Calu3 (cell line): Measurements from ENCODE around the gene SLC6A19. TPM values are rescaled to one million over a fixed set of nuclear protein-coding genes. Genes with fewer than 3 reads are reported as not detected.

ENCODE experiments used
- BruUV-seq: library from RNA; stranded (reverse); fragments of 400-500 nt; replicated peaks from 2 replicates; lab custom pipeline; 2021; lab: Mats Ljungman, UMichigan
- CTCF ChIA-PET: fragments of 300-600 bp; sonication (Branson Sonifier 250); formaldehyde crosslinking; loops from one replicate; lab custom pipeline; 2022; ENCODE audit warnings: antibody characterized with exemption; lab: Charles Lee
- DNase-seq: peaks from one replicate; pipeline ENCODE4 v3.0.0; 2022
- H3K27ac Mint-ChIP-seq: one replicate; pipeline ENCODE4 v1.8.0; 2022; ENCODE audit warnings: mixed read lengths; ENCODE audit not compliant: unreplicated experiment
- H3K27me3 Mint-ChIP-seq: one replicate; pipeline ENCODE4 v1.8.0; 2022; ENCODE audit warnings: mixed read lengths; ENCODE audit not compliant: unreplicated experiment
- H3K36me3 Mint-ChIP-seq: one replicate; pipeline ENCODE4 v1.8.0; 2022; ENCODE audit warnings: mild to moderate bottlenecking, moderate library complexity, mixed read lengths; ENCODE audit not compliant: insufficient read depth, unreplicated experiment
- H3K4me1 Mint-ChIP-seq: one replicate; pipeline ENCODE4 v1.8.0; 2022; ENCODE audit warnings: mild to moderate bottlenecking, low read depth, mixed read lengths; ENCODE audit not compliant: unreplicated experiment
- H3K4me3 Mint-ChIP-seq: one replicate; pipeline ENCODE4 v1.8.0; 2022; ENCODE audit warnings: mild to moderate bottlenecking, low read depth, moderate library complexity, mixed read lengths; ENCODE audit not compliant: unreplicated experiment
- H3K9me3 Mint-ChIP-seq: one replicate; pipeline ENCODE4 v1.8.0; 2022; ENCODE audit warnings: low read depth, mixed read lengths; ENCODE audit not compliant: unreplicated experiment
- CTCF ChIP-seq: fragments of 200-600 bp; IDR thresholded peaks from one replicate; pipeline ENCODE4 v1.8.0; 2022; ENCODE audit warnings: antibody characterized with exemption; ENCODE audit not compliant: unreplicated experiment
- intact Hi-C: fragments of 100-400 bp; cut with micrococcal nuclease; formaldehyde crosslinking; loops from one replicate; pipeline ENCODE4 v1.10.0; 2022; ENCODE audit not compliant: unreplicated experiment
- total RNA-seq: library from RNA; stranded (reverse); gene quantifications from 2 replicates; pipeline ENCODE4 v1.2.3, GENCODE V29; 2022

SLC6A19 gene
- total RNA-seq, 1 experiment from 2014 or later = not detected

- Mint-ChIP-seq H3K4me1 (no peaks in the 10 kb centered on the region), H3K9me3 (no peaks in the 10 kb centered on the region), H3K36me3 (no peaks in the 10 kb centered on the region), H3K27me3 (peaks cover 38% of the 10 kb centered on the region), H3K27ac (no peak overlapping the region), H3K4me3 (no peak overlapping the region)
- CTCF ChIA-PET = no interaction called here
- BruUV-seq = no TSS peak
- TF ChIP-seq CTCF = no peak
- intact Hi-C loops = loop anchor here (10.0 kb wide), 1 partner anchor 151 kb away; no protein-coding TSS in a partner anchor
- no peak for DNase-seq
Measured at GRCh38 chr5:1203311-1203967, 2.0 kb downstream of the SLC6A19 start.

- no peak for DNase-seq
- Mint-ChIP-seq H3K27ac (no peak overlapping the region), H3K27me3 (peaks cover 45% of the 10 kb centered on the region), H3K4me1 (no peaks in the 10 kb centered on the region), H3K9me3 (no peaks in the 10 kb centered on the region), H3K4me3 (no peak overlapping the region), H3K36me3 (no peaks in the 10 kb centered on the region)
- CTCF ChIA-PET = interaction anchor here (1.0 to 1.4 kb wide), 3 partner anchors 19 to 30 kb away, joined by 3 to 4 read pairs (median 3); no protein-coding TSS in a partner anchor
- no TSS peak for BruUV-seq
- intact Hi-C loops = loop anchor here (10.0 kb wide), 1 partner anchor 151 kb away; no protein-coding TSS in a partner anchor
- TF ChIP-seq CTCF = no peak
Measured at GRCh38 chr5:1203968-1204692, 2.7 kb downstream of the SLC6A19 start.

GRCh38 chr5:1204693-1205242, 3.4 kb downstream of the SLC6A19 start:
- BruUV-seq = no TSS peak
- Mint-ChIP-seq H3K36me3 (no peaks in the 10 kb centered on the region), H3K9me3 (no peaks in the 10 kb centered on the region), H3K27ac (no peak overlapping the region), H3K4me1 (no peaks in the 10 kb centered on the region), H3K27me3 (peaks cover 51% of the 10 kb centered on the region), H3K4me3 (no peak overlapping the region)
- peak; percentile 33 for TF ChIP-seq CTCF
- intact Hi-C loops = loop anchor here (10.0 kb wide), 1 partner anchor 150 kb away; no protein-coding TSS in a partner anchor
- DNase-seq = peak; percentile 25
- CTCF ChIA-PET = interaction anchor here (1.0 to 1.4 kb wide), 3 partner anchors 19 to 30 kb away, joined by 3 to 4 read pairs (median 3); no protein-coding TSS in a partner anchor

GRCh38 chr5:1205255-1206180, 4.1 kb downstream of the SLC6A19 start:
- intact Hi-C loops = loop anchor here (10.0 kb wide), 1 partner anchor 149 kb away; no protein-coding TSS in a partner anchor
- CTCF ChIA-PET = interaction anchor here (1.0 to 1.4 kb wide), 3 partner anchors 20 to 31 kb away, joined by 3 to 4 read pairs (median 3); no protein-coding TSS in a partner anchor
- no TSS peak for BruUV-seq

More at GRCh38 chr5:1205255-1206180, 4.1 kb downstream of the SLC6A19 start:
- Mint-ChIP-seq H3K9me3 (no peaks in the 10 kb centered on the region), H3K27ac (no peak overlapping the region), H3K27me3 (peaks cover 56% of the 10 kb centered on the region), H3K36me3 (no peaks in the 10 kb centered on the region), H3K4me1 (no peaks in the 10 kb centered on the region), H3K4me3 (no peak overlapping the region)
- TF ChIP-seq CTCF = no peak
- DNase-seq = no peak
